Inflammatory macrophage treated with lipopolysaccharide for 4 hours (primary cell): ENCODE results near the gene OPN3.

Experiments used
- DNase-seq: peaks from one replicate; pipeline ENCODE4 v3.0.0-alpha.2; 2020

The OPN3 gene

GRCh38 chr1:241615043-241615974 is 24.9 kb downstream of the OPN3 start:
- no peak for DNase-seq

DNA sequence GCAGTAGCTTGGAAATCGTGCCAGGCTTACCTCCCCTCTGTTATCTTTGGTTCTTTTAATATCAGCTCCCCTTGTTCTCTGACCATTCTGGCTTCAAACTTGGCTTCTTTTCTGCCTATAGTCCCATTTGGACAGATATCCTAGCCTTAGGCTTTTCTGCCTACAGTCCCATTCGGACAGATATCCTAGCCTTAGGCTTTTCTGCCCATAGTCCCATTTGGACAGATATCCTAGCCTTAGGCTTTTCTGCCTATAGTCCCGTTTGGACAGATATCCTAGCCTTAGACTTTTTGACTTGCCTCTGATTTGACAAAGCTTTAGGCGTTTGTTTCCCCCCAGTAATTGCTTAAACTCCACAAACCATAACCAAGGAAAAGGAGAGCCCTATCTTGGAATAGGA is 25.6 kb downstream of the OPN3 start:
- DNase-seq: no peak

DNA sequence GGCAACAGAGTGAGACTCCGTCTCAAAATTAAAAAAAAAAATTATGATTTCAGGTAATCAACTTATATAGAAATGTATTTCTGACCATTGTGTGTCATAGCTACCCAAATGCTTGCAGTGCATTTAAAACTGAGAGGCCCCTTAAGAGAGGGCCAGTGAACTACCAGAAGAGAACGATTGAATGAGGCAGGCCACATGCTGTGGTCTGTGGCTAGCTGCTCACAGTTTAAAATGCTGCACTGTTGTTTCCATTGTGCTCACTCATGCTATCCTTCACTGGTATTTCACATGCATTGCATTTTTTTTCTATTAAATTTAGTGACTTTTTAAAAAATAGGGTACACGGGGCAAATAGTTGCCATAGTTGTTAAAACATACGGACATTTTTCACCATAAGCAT is 26.0 kb downstream of the OPN3 start:
- DNase-seq: no peak

DNA sequence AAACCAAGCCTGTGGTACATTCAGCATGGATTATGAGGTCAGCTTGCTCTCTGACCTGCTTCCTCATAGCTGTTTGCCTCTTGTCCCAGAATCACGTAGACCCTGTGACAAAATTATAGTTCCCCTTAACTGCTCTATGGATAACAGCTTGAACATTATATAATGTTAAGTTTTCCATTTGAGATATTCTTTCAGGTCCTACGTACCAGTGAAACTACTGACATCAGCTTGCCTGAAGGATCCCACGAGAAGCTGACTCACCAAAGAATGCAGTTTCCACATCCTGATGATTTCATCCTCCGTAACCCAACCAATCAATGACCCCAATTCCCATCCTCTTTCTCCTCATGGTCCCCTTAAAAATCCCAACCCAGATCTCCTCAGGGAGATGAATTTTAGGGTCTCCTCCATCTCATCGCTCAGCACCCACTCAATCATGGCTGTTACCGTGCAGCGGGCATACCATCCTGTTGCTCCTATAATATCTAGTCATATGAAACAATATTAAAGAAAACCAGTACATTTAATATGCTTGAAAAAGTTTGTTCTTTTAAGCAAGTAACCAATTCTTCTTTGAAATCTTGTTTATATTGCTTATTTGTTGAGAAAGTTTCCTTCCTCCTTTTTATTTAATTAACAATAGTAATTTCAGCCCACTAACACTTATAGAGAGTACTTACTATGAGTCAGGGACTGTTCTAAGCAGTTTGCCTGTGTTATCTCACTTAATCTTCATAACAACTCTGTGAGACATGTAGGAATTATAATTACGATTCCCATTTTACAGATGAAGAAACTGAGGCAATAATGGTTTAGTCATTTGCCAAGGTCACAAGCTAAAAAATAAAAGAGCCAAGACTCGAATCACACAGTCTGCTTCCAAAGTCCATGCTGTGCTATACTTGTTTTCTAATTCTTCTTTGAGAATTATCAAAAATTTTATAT is 27.4 kb downstream of the OPN3 start:
- DNase-seq: peak; percentile 97

DNA sequence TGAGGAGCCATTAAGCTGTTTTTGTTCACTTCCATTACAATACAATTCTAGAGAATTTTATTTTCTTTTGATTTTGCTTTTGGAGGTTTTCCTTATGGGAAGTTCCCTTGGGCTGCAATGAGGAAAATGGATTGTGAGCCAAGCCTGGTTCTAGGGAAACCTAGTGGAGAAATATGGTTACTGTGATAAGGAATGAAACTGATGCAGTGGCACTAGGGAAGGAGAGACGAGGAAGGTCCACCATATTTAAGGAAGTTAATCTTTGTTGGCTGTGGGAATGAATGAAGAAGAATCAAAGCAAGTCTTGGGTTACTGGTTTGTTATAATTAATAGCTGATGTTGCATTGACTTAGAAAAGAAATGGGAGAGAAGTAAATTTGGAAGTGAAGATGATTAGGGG is 28.4 kb downstream of the OPN3 start:
- peak; percentile 57 for DNase-seq

- peak; percentile 83 for DNase-seq
Observed at GRCh38 chr1:241611063-241611462, 29.1 kb downstream of the OPN3 start.

- no peak for DNase-seq
Observed at GRCh38 chr1:241610056-241610815, 29.9 kb downstream of the OPN3 start.

DNA sequence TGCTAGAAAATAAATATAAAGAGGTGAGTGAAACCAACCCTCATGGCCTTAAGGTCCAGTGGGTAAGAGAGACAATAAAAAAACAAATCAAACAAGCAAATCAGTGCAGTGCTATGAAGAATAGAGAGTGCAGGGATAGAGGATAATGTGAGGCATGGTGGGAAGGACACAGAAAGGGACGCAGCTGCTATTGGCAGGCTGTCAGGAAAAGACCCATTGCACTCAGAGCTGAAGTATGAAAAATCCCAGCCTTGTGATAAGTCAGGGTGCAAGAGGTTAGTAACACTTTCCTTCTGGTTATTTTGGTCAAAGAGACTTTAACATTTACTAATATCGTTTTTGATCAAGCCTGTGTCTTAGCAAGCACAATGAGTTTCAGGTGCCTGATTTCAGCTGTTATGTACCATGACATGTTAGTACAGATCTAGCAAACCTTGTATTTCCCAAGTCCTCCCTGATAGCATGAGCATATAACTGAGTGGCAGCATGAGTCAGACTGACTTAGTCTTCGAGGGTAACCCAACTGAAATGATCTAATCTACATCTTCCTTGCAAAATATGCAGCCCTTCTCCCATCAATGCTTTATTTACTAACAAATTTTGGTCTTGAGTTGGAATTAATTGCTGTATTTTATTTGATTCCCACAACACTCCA is 31.7 kb downstream of the OPN3 start:
- peak; percentile 87 for DNase-seq

DNA sequence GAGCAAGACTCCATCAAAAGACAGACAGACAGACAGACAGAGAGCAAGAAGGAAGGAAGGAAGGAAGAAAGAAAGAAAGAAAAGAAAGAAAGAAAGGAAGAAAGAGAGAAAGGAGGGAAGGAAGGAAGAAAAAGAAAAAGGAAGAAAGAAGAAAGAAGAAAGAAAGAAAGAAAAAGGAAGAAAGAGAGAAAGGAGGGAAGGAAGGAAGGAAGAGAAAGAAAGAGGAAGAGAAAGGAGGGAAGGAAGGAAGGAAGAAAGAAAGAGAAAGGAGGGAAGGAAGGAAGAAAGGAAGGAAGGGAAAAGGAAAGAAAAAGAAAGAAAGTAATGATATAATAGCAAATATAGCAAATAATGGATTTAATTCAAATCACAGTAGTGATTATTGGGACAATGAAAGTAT is 32.7 kb downstream of the OPN3 start:
- no peak for DNase-seq

GRCh38 chr1:241606544-241606943 is 33.6 kb downstream of the OPN3 start:
- DNase-seq: no peak

DNA sequence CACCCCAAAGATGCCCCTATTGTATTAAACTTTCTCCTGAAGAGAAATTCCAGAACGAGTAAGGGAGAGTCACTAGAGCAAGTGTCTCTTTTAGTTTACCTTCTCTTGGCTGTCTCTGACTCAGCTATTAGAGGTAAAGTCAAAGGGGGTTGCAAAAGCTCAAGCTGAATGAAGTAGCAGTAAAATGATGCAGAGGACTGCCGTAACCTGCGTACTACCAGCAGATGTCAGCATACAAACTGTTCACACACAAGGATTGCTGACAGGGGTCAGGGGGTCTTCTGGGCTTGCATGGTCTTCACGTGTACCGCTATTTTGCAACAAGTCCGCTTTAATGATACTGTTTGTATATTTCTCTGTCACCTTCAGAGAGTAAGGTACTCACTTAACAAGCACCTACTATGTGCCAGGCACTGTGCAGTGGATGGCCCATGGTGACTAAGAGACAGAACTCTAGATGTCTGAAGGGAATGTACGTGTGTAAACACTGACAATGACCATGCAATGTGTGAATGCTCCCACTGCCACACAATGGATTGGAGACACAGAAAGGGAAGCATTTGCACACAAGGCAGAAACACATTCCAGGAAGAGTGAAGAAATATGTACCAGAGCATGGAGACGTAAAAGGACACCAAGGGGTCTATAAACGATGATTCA is 34.9 kb downstream of the OPN3 start:
- no peak for DNase-seq

GRCh38 chr1:241603731-241604245 is 36.4 kb downstream of the OPN3 start:
- peak; percentile 84 for DNase-seq

GRCh38 chr1:241600496-241600901 is 39.7 kb downstream of the OPN3 start:
- peak; percentile 65 for DNase-seq

GRCh38 chr1:241598249-241598648 is 41.9 kb downstream of the OPN3 start:
- no peak for DNase-seq

GRCh38 chr1:241596633-241597032 is 43.5 kb downstream of the OPN3 start:
- DNase-seq: no peak

GRCh38 chr1:241593186-241593585 is 47.0 kb downstream of the OPN3 start:
- no peak for DNase-seq

GRCh38 chr1:241592273-241592958 is 47.8 kb downstream of the OPN3 start:
- peak; percentile 84 for DNase-seq

DNA sequence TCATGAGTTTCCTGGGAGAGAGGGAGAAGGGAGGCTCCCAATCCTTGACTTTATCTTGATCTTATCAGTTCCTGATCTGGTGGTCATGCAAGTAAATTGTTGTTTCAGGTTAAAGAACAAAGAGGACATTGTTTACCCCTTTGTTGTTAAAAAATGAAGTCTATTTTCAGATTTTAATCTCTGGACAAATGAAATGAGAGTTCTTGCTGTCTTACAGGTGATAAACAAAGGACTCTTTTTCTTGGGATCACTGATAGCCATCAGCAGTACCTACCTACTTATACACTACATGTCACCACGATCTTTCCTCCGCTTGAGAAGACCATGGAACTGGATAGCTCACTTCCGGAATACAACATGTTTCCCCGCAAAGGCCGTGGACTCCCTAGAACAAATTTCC is 48.4 kb downstream of the OPN3 start:
- DNase-seq: no peak

DNA sequence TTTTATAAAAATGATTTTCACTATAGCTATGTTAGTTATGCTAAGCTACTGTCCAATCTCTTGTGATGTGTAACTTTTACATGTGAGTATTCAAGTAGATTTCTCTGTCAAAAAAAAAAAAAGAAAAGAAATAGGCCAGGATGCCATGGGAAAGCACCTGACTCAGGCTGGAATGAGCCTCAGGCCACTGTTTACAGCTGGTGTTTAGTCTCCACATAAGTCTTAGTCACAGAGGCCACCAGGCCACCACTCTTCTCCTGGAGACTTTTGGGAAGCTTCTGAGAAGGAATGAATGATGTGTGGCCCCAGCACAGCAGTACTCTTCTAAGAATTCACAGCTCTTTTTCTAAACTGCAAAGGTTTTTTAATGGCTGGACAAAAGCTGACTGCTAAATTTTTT is 48.9 kb downstream of the OPN3 start:
- peak; percentile 80 for DNase-seq

DNA sequence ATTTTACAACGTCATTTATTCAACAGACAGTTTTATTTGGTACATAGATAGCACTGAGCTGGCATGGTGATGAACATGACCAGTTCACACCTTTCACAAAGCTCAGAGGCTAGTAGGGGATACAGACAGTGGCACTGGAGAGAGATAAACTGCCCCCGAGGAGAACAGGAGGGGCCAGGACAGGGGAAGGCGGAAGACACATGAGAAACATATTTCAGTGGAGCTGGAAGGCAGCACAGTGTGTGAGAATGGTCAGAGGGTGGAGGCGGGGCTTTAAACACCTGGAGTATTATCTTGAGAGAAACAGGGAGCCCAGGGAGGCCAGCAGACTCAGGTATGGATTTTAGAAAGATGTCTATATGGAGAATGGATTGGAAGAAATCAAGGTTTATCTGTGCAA is 49.5 kb downstream of the OPN3 start:
- DNase-seq: no peak

GRCh38 chr1:241589521-241589920 is 50.6 kb downstream of the OPN3 start:
- peak; percentile 34 for DNase-seq
